Right renal pelvis (tissue), 4 donors: ENCODE results near the gene ARHGAP44. TPM values are rescaled to one million over a fixed set of nuclear protein-coding genes. Genes with fewer than 3 reads are reported as not detected.

Experiments
- polyA plus RNA-seq, 4 donors: library from polyadenylated mRNA; unstranded; fragments of 120-200 nt; gene quantifications; one replicate each; pipeline ENCODE4 v1.2.1, GENCODE V29; 2013; ENCODE audit not compliant: insufficient read length in 4 of 4

The ARHGAP44 gene
- polyA plus RNA-seq, 4 donors: 7.4 to 8.8 (median 8.1) TPM

Other genes with a start within 250 kb of the ARHGAP44 start
- gene MYOCD, start 123.6 kb upstream of the ARHGAP44 start, polyA plus RNA-seq: 1 to 10 TPM; 3.8 to 6.8 (median 4.9) TPM
- gene ELAC2, start 228.5 kb downstream of the ARHGAP44 start, polyA plus RNA-seq: 10 to 100 TPM; 67.4 to 80.8 (median 75.2) TPM